H1 (cell line): ENCODE measurements around the gene RERGL. TPM values are rescaled to one million over a fixed set of nuclear protein-coding genes. Genes with fewer than 3 reads are reported as not detected.

Source experiments
- CHD2 ChIP-seq: IDR thresholded peaks from 2 replicates; pipeline ENCODE4 v1.6.1; 2012; ENCODE audit warnings: low read length, improper control_type of control experiment
- polyA plus RNA-seq, 7 experiments: library from polyadenylated mRNA; depleted of rRNA in 3 of 7; stranded (reverse) in 5 of 7; unstranded in 2 of 7; fragments of >200 nt in 5 of 7; fragments of 200-250 nt in 2 of 7; gene quantifications; 1 replicate in 5 of 7; 2 replicates in 1 of 7; 4 replicates in 1 of 7; pipeline versions ENCODE4 v1.2.1 to v1.2.3, GENCODE V29; 2011 to 2013; ENCODE audit warnings: missing spikeins in 2 of 7, mixed read lengths in 2 of 7
- total RNA-seq: library from RNA; stranded (reverse); fragmentation: NEBNext Ultra II Directional; extraction: Animal tissue kit (Norgen Biotek cat#: 25700); gene quantifications from 2 replicates; pipeline ENCODE4 v1.2.1, GENCODE V29; 2021
- TF ChIP-seq, protein P1 (sequence below): fragments of 300-600 bp; sonication (generic); IDR thresholded peaks from 2 replicates; pipeline ENCODE4 v1.7.1; 2012; ENCODE audit warnings: low read length, moderate library complexity, mild to moderate bottlenecking, inconsistent platforms; ENCODE audit not compliant: insufficient replicate concordance

Gene RERGL
- total and polyA plus RNA-seq, 2 of the 8 experiments (the other 6 are each of a cell fraction or from before 2014, with no cell fraction given), result not detected

- TF ChIP-seq, protein P1, sequence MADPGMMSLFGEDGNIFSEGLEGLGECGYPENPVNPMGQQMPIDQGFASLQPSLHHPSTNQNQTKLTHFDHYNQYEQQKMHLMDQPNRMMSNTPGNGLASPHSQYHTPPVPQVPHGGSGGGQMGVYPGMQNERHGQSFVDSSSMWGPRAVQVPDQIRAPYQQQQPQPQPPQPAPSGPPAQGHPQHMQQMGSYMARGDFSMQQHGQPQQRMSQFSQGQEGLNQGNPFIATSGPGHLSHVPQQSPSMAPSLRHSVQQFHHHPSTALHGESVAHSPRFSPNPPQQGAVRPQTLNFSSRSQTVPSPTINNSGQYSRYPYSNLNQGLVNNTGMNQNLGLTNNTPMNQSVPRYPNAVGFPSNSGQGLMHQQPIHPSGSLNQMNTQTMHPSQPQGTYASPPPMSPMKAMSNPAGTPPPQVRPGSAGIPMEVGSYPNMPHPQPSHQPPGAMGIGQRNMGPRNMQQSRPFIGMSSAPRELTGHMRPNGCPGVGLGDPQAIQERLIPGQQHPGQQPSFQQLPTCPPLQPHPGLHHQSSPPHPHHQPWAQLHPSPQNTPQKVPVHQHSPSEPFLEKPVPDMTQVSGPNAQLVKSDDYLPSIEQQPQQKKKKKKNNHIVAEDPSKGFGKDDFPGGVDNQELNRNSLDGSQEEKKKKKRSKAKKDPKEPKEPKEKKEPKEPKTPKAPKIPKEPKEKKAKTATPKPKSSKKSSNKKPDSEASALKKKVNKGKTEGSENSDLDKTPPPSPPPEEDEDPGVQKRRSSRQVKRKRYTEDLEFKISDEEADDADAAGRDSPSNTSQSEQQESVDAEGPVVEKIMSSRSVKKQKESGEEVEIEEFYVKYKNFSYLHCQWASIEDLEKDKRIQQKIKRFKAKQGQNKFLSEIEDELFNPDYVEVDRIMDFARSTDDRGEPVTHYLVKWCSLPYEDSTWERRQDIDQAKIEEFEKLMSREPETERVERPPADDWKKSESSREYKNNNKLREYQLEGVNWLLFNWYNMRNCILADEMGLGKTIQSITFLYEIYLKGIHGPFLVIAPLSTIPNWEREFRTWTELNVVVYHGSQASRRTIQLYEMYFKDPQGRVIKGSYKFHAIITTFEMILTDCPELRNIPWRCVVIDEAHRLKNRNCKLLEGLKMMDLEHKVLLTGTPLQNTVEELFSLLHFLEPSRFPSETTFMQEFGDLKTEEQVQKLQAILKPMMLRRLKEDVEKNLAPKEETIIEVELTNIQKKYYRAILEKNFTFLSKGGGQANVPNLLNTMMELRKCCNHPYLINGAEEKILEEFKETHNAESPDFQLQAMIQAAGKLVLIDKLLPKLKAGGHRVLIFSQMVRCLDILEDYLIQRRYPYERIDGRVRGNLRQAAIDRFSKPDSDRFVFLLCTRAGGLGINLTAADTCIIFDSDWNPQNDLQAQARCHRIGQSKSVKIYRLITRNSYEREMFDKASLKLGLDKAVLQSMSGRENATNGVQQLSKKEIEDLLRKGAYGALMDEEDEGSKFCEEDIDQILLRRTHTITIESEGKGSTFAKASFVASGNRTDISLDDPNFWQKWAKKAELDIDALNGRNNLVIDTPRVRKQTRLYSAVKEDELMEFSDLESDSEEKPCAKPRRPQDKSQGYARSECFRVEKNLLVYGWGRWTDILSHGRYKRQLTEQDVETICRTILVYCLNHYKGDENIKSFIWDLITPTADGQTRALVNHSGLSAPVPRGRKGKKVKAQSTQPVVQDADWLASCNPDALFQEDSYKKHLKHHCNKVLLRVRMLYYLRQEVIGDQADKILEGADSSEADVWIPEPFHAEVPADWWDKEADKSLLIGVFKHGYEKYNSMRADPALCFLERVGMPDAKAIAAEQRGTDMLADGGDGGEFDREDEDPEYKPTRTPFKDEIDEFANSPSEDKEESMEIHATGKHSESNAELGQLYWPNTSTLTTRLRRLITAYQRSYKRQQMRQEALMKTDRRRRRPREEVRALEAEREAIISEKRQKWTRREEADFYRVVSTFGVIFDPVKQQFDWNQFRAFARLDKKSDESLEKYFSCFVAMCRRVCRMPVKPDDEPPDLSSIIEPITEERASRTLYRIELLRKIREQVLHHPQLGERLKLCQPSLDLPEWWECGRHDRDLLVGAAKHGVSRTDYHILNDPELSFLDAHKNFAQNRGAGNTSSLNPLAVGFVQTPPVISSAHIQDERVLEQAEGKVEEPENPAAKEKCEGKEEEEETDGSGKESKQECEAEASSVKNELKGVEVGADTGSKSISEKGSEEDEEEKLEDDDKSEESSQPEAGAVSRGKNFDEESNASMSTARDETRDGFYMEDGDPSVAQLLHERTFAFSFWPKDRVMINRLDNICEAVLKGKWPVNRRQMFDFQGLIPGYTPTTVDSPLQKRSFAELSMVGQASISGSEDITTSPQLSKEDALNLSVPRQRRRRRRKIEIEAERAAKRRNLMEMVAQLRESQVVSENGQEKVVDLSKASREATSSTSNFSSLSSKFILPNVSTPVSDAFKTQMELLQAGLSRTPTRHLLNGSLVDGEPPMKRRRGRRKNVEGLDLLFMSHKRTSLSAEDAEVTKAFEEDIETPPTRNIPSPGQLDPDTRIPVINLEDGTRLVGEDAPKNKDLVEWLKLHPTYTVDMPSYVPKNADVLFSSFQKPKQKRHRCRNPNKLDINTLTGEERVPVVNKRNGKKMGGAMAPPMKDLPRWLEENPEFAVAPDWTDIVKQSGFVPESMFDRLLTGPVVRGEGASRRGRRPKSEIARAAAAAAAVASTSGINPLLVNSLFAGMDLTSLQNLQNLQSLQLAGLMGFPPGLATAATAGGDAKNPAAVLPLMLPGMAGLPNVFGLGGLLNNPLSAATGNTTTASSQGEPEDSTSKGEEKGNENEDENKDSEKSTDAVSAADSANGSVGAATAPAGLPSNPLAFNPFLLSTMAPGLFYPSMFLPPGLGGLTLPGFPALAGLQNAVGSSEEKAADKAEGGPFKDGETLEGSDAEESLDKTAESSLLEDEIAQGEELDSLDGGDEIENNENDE, result no peak
- TF ChIP-seq CHD2, result no peak
Measured at GRCh38 chr12:18057051-18057450, 32.9 kb downstream of the RERGL start (continued).
